H1 (cell line): ENCODE results near the gene QRICH1. TPM values are rescaled to one million over a fixed set of nuclear protein-coding genes. Genes with fewer than 3 reads are reported as not detected.

Source experiments
- CTCF ChIA-PET: fragments of 300-600 bp; sonication (Branson Sonifier 250); formaldehyde crosslinking; loops from one replicate; lab custom pipeline; 2021; ENCODE audit not compliant: partially characterized antibody; lab: Charles Lee
- POLR2A ChIA-PET: fragments of 300-600 bp; sonication (Branson Sonifier 250); formaldehyde crosslinking; loops from one replicate; lab custom pipeline; 2021; ENCODE audit warnings: inconsistent platforms; ENCODE audit not compliant: partially characterized antibody; lab: Charles Lee
- DNase-seq, 2 experiments: peaks; one replicate each; pipeline versions ENCODE4 v3.0.0 to v3.0.0-alpha.2; 2010 to 2022; ENCODE audit warnings: low spot score in 2 of 2, low read depth in 1 of 2, mixed read lengths in 1 of 2
- FAIRE-seq: peaks from 2 replicates; lab custom pipeline; 2011; peaks lifted over from hg19 to GRCh38; lab: Jason Lieb, UNC
- H2AFZ ChIP-seq: 2 replicates; pipeline ENCODE4 v1.8.1; 2012; ENCODE audit warnings: low read length, inconsistent platforms
- H2AK5ac ChIP-seq: 2 replicates; pipeline ENCODE4 v1.6.1; 2013; ENCODE audit warnings: low read depth, low read length
- H2BK120ac ChIP-seq: replicated peaks from 2 replicates; pipeline ENCODE3; 2013; ENCODE audit warnings: low read depth, low read length, inconsistent platforms
- H2BK12ac ChIP-seq: 2 replicates; pipeline ENCODE4 v1.6.1; 2013; ENCODE audit warnings: low read depth, low read length
- H2BK15ac ChIP-seq: 2 replicates; pipeline ENCODE4 v1.6.1; 2013; ENCODE audit warnings: low read length
- H2BK20ac ChIP-seq: 2 replicates; pipeline ENCODE4 v1.6.1; 2013; ENCODE audit warnings: low read length
- H2BK5ac ChIP-seq: 2 replicates; pipeline ENCODE4 v1.6.1; 2013; ENCODE audit warnings: low read depth, low read length
- H3K14ac ChIP-seq: 2 replicates; pipeline ENCODE4 v1.6.1; 2013; ENCODE audit warnings: inconsistent platforms; ENCODE audit not compliant: insufficient read length
- H3K18ac ChIP-seq: 2 replicates; pipeline ENCODE4 v1.6.1; 2013; ENCODE audit warnings: low read length; ENCODE audit errors: extremely low read depth
- H3K23ac ChIP-seq: 2 replicates; pipeline ENCODE4 v1.6.1; 2013; ENCODE audit warnings: inconsistent platforms; ENCODE audit not compliant: insufficient read length
- H3K23me2 ChIP-seq: 2 replicates; pipeline ENCODE4 v1.6.1; 2013; ENCODE audit warnings: low read depth, low read length
- H3K27ac ChIP-seq: 2 replicates; pipeline ENCODE4 v1.6.1; 2011; ENCODE audit warnings: low read depth, low read length, inconsistent platforms
- H3K27me3 ChIP-seq, 4 experiments: replicated peaks in 1 of 4; 1 replicate in 1 of 4; 2 replicates in 3 of 4; pipeline versions ENCODE4 v1.6.1 to v1.8.1; 2011 to 2013; ENCODE audit warnings: low read length in 3 of 4, mild to moderate bottlenecking in 3 of 4, inconsistent platforms in 2 of 4, mixed read lengths in 2 of 4, moderate library complexity in 1 of 4; ENCODE audit not compliant: control insufficient read depth in 3 of 4, insufficient read depth in 3 of 4; ENCODE audit errors: extremely low read depth in 1 of 4
- H3K36me3 ChIP-seq, 4 experiments: 2 replicates each; pipeline versions ENCODE4 v1.6.1 to v1.8.1; 2011 to 2013; ENCODE audit warnings: mild to moderate bottlenecking in 4 of 4, low read length in 3 of 4, moderate library complexity in 2 of 4, control low read depth in 1 of 4, inconsistent platforms in 1 of 4; ENCODE audit not compliant: insufficient read depth in 4 of 4, control insufficient read depth in 2 of 4
- H3K4ac ChIP-seq: replicated peaks from 2 replicates; pipeline ENCODE3; 2013; ENCODE audit warnings: low read length, low read depth, mixed read lengths, inconsistent platforms; ENCODE audit not compliant: insufficient read length
- H3K4me1 ChIP-seq, 4 experiments: replicated peaks in 1 of 4; 1 replicate in 1 of 4; 2 replicates in 3 of 4; pipeline versions ENCODE4 v1.6.1 to v1.8.1; 2011 to 2013; ENCODE audit warnings: low read length in 3 of 4, inconsistent platforms in 2 of 4, mixed read lengths in 1 of 4; ENCODE audit not compliant: insufficient read depth in 4 of 4, control insufficient read depth in 3 of 4
- H3K4me2 ChIP-seq, 2 experiments: 2 replicates each; pipeline versions ENCODE4 v1.6.1 to v1.8.1; 2011 to 2013; ENCODE audit warnings: low read depth in 2 of 2, low read length in 2 of 2, control low read depth in 1 of 2, inconsistent platforms in 1 of 2, mild to moderate bottlenecking in 1 of 2; ENCODE audit not compliant: insufficient read depth in 1 of 2
- H3K4me3 ChIP-seq, 4 experiments: fragments of 200-600, 300-600 bp in 1 of 4; sonication (generic), shearing (Covaris generic), sonication (Bioruptor Twin) in 1 of 4; 2 replicates each; pipeline versions ENCODE4 v1.5.1 to v1.8.1; 2011 to 2016; ENCODE audit warnings: low read length in 4 of 4, low read depth in 3 of 4, control low read depth in 2 of 4, inconsistent platforms in 2 of 4, mild to moderate bottlenecking in 2 of 4, mixed read lengths in 1 of 4, moderate library complexity in 1 of 4; ENCODE audit not compliant: insufficient read depth in 2 of 4; ENCODE audit errors: extremely low read depth in 1 of 4
- H3K56ac ChIP-seq: replicated peaks from 2 replicates; pipeline ENCODE3; 2013; ENCODE audit warnings: low read depth, mild to moderate bottlenecking, mixed read lengths, low read length, inconsistent platforms; ENCODE audit not compliant: insufficient read length
- H3K79me1 ChIP-seq: 2 replicates; pipeline ENCODE4 v1.6.1; 2013; ENCODE audit warnings: low read depth, low read length, control low read depth
- H3K79me2 ChIP-seq, 2 experiments: 2 replicates each; pipeline versions ENCODE4 v1.6.1 to v1.8.1; 2012 to 2013; ENCODE audit warnings: low read length in 2 of 2, mild to moderate bottlenecking in 2 of 2, inconsistent platforms in 1 of 2; ENCODE audit not compliant: insufficient read depth in 2 of 2, control insufficient read depth in 1 of 2
- H3K9ac ChIP-seq, 4 experiments: replicated peaks in 1 of 4; 1 replicate in 1 of 4; 2 replicates in 3 of 4; pipeline versions ENCODE4 v1.6.1 to v1.8.1; 2011 to 2013; ENCODE audit warnings: low read depth in 3 of 4, low read length in 3 of 4, control low read depth in 2 of 4, mild to moderate bottlenecking in 2 of 4, moderate library complexity in 2 of 4, inconsistent platforms in 1 of 4; ENCODE audit errors: extremely low read depth in 1 of 4
- H3K9me3 ChIP-seq, 2 experiments: 2 replicates each; pipeline versions ENCODE4 v1.6.1 to v1.8.1; 2012 to 2013; ENCODE audit warnings: mild to moderate bottlenecking in 2 of 2, moderate library complexity in 2 of 2, control low read depth in 1 of 2, inconsistent platforms in 1 of 2, low read depth in 1 of 2, low read length in 1 of 2, mixed read lengths in 1 of 2; ENCODE audit not compliant: insufficient read depth in 2 of 2
- H4K20me1 ChIP-seq, 2 experiments: replicated peaks in 1 of 2; 2 replicates each; pipeline versions ENCODE3 to v1.8.1; 2011 to 2013; ENCODE audit warnings: inconsistent platforms in 2 of 2, low read length in 2 of 2, mild to moderate bottlenecking in 1 of 2; ENCODE audit not compliant: insufficient read depth in 2 of 2, control insufficient read depth in 1 of 2
- H4K5ac ChIP-seq: 2 replicates; pipeline ENCODE4 v1.6.1; 2013; ENCODE audit warnings: low read length, low read depth, mixed read lengths, inconsistent platforms; ENCODE audit not compliant: insufficient read length
- H4K8ac ChIP-seq: 2 replicates; pipeline ENCODE4 v1.8.0; 2013; ENCODE audit warnings: mild to moderate bottlenecking, moderate library complexity, low read length, inconsistent platforms; ENCODE audit not compliant: insufficient read depth; ENCODE audit errors: extremely low read depth
- H4K91ac ChIP-seq: replicated peaks from 2 replicates; pipeline ENCODE3; 2013; ENCODE audit warnings: low read length, mixed read lengths, inconsistent platforms; ENCODE audit not compliant: insufficient read length
- CTCF ChIP-seq, 3 experiments: IDR thresholded peaks; 1 replicate in 2 of 3; 2 replicates in 1 of 3; pipeline versions ENCODE4 v1.5.1 to v1.6.1; 2011; ENCODE audit warnings: low read length in 3 of 3, mild to moderate bottlenecking in 3 of 3, inconsistent platforms in 2 of 3, low read depth in 1 of 3, moderate library complexity in 1 of 3; ENCODE audit not compliant: insufficient read depth in 1 of 3; ENCODE audit errors: control extremely low read depth in 1 of 3
- E2F6 ChIP-seq: IDR thresholded peaks from 2 replicates; pipeline ENCODE4 v1.6.1; 2012; ENCODE audit warnings: inconsistent platforms
- EP300 ChIP-seq, 2 experiments: IDR thresholded peaks; 1 replicate in 1 of 2; 2 replicates in 1 of 2; pipeline ENCODE4 v1.6.1; 2011 to 2012; ENCODE audit warnings: low read depth in 2 of 2, low read length in 2 of 2, mild to moderate bottlenecking in 2 of 2, borderline replicate concordance in 1 of 2, inconsistent platforms in 1 of 2, moderate library complexity in 1 of 2
- NRF1 ChIP-seq: IDR thresholded peaks from 2 replicates; pipeline ENCODE4 v1.6.1; 2011; ENCODE audit warnings: mild to moderate bottlenecking, low read depth, low read length, improper control_type of control experiment
- POLR2A ChIP-seq, 2 experiments: IDR thresholded peaks; 1 replicate in 1 of 2; 2 replicates in 1 of 2; pipeline ENCODE4 v1.6.1; 2011; ENCODE audit warnings: low read depth in 2 of 2, low read length in 2 of 2, mild to moderate bottlenecking in 2 of 2; ENCODE audit errors: control extremely low read depth in 1 of 2
- SIRT6 ChIP-seq: IDR thresholded peaks from one replicate; pipeline ENCODE4 v1.7.1; 2012; ENCODE audit warnings: low read length, inconsistent platforms
- SUZ12 ChIP-seq: fragments of 200-600 bp; sonication (generic); IDR thresholded peaks from 2 replicates; pipeline ENCODE4 v1.6.1; 2012; ENCODE audit warnings: mild to moderate bottlenecking, inconsistent platforms, low read length, moderate library complexity, mixed read lengths
- TEAD4 ChIP-seq: IDR thresholded peaks from 2 replicates; pipeline ENCODE4 v1.6.1; 2012; ENCODE audit warnings: low read depth, low read length, inconsistent platforms, mixed read lengths
- WGBS, 2 experiments: shearing (Covaris generic) in 1 of 2; methylation state at CpG; one replicate each; pipeline versions ENCODE4 v1.1.6 to v1.1.7; 2013 to 2015; ENCODE audit warnings: low lambda C conversion rate in 2 of 2, mixed read lengths in 2 of 2, inconsistent platforms in 1 of 2, low coverage in 1 of 2, missing lambda C conversion rate in 1 of 2; ENCODE audit not compliant: insufficient replicate concordance in 2 of 2, insufficient coverage in 1 of 2, insufficient read length in 1 of 2; ENCODE audit errors: extremely low coverage in 1 of 2, missing lambda C conversion rate in 1 of 2; 5-methylcytosine and 5-hydroxymethylcytosine counted together
- polyA plus RNA-seq, 7 experiments: library from polyadenylated mRNA; depleted of rRNA in 3 of 7; stranded (reverse) in 5 of 7; unstranded in 2 of 7; fragments of >200 nt in 5 of 7; fragments of 200-250 nt in 2 of 7; gene quantifications; 1 replicate in 5 of 7; 2 replicates in 1 of 7; 4 replicates in 1 of 7; pipeline versions ENCODE4 v1.2.1 to v1.2.3, GENCODE V29; 2011 to 2013; ENCODE audit warnings: missing spikeins in 2 of 7, mixed read lengths in 2 of 7
- total RNA-seq: library from RNA; stranded (reverse); fragmentation: NEBNext Ultra II Directional; extraction: Animal tissue kit (Norgen Biotek cat#: 25700); gene quantifications from 2 replicates; pipeline ENCODE4 v1.2.1, GENCODE V29; 2021

Gene QRICH1
- total and polyA plus RNA-seq, 2 of the 8 experiments (the other 6 are each of a cell fraction or from before 2014, with no cell fraction given): 128 to 142 TPM

GRCh38 chr3:49007771-49008528 lies 85.9 kb downstream of the QRICH1 start:
- H3K18ac ChIP-seq: peak overlapping the region; percentile 98
- H3K79me2 ChIP-seq: peaks cover 11 to 48% of the 10 kb centered on the region in 2 experiments
- peak overlapping the region; percentile 99 for H2BK5ac ChIP-seq
- H3K9ac ChIP-seq: peak overlapping the region; percentile 91 to 99 (median 98)
- H2AK5ac ChIP-seq: 0 out of 2 replicates have a peak overlapping the region, but pooled peaks have one; percentile 77
- H2BK12ac ChIP-seq: peak overlapping the region; percentile 84; the same call in 1 of the 2 replicates
- H2AFZ ChIP-seq: no peak overlapping the region
- 36% methylated on average over 18 of the region's 41 CpGs; no CpG with 5 or more reads in 1 of the 2 experiments for WGBS, 2 experiments
- H3K23ac ChIP-seq: no peak overlapping the region
- no peaks in the 10 kb centered on the region for H3K9me3 ChIP-seq
- peak overlapping the region; percentile 100 for H3K4ac ChIP-seq
- no peak overlapping the region for H2BK120ac ChIP-seq
- CTCF ChIA-PET: interaction anchor here (0.5 to 24.3 kb wide), 6 partner anchors 7 to 565 kb away, joined by 3 to 467 read pairs (median 21); partner anchors contain the start of genes NDUFAF3 and P4HTM
- H3K27ac ChIP-seq: peak overlapping the region; percentile 99
- peak overlapping the region; percentile 100 for H4K8ac ChIP-seq
- no peak for FAIRE-seq
- no peak overlapping the region for H3K14ac ChIP-seq
- peaks cover 0 to 12% (median 6%) of the 10 kb centered on the region in 4 experiments; a peak in 5 of 7 replicates for H3K4me1 ChIP-seq
- DNase-seq: peak; percentile 70 to 96
- peaks cover 4 to 22% (median 12%) of the 10 kb centered on the region in 4 experiments for H3K36me3 ChIP-seq
- H3K4me3 ChIP-seq: peak overlapping the region; percentile 66 to 94 (median 92)
- H3K79me1 ChIP-seq: peaks cover 14% of the 10 kb centered on the region
- H3K56ac ChIP-seq: peak overlapping the region; percentile 95
- peak overlapping the region; percentile 97 for H4K5ac ChIP-seq
- no peak overlapping the region for H2BK15ac ChIP-seq
- peak overlapping the region; percentile 95 to 98 for H3K4me2 ChIP-seq
- POLR2A ChIA-PET: interaction anchor here (0.5 to 38.8 kb wide), 29 partner anchors 5 to 937 kb away, joined by 3 to 1518 read pairs (median 4); partner anchors contain the start of genes ARIH2, CELSR3, DAG1 and DALRD3
- no peaks in the 10 kb centered on the region for H3K27me3 ChIP-seq
- H4K20me1 ChIP-seq: peaks cover 19 to 27% of the 10 kb centered on the region in 2 experiments
- H2BK20ac ChIP-seq: no peak overlapping the region
- H4K91ac ChIP-seq: peak overlapping the region; percentile 99
- peaks cover 14% of the 10 kb centered on the region for H3K23me2 ChIP-seq
- no peak for TF ChIP-seq SIRT6
- TF ChIP-seq NRF1: no peak
- no peak for TF ChIP-seq CTCF (IDR thresholded peaks at IDR 0.05; ENCODE audit: control extremely low read depth in 1 of 3, insufficient read depth in 1 of 3, low read depth in 1 of 3, low read length in 3 of 3)
- no peak for TF ChIP-seq E2F6
- no peak for TF ChIP-seq EP300 (IDR thresholded peaks at IDR 0.05; ENCODE audit: borderline replicate concordance in 1 of 2, low read depth in 2 of 2, low read length in 2 of 2)
- TF ChIP-seq TEAD4: no peak
- 0 out of 3 replicates have a peak, but pooled peaks of 1 of the 2 experiments have one; percentile 43 for TF ChIP-seq POLR2A (IDR thresholded peaks at IDR 0.05; ENCODE audit: control extremely low read depth in 1 of 2, low read depth in 2 of 2, low read length in 2 of 2)
- TF ChIP-seq SUZ12: no peak
